ENCODE measurements around the gene ATP6V1C2. TPM values are rescaled to one million over a fixed set of nuclear protein-coding genes. Genes with fewer than 3 reads are reported as not detected.
"Not testable (repeated sequence)": the region's sequence is repeated elsewhere in the genome, so short reads cannot be mapped to it uniquely, and the experiment has no call there.

Gene ATP6V1C2
- polyA plus RNA-seq, 1 donor from 2014 or later: not detected

- no peaks in the 10 kb centered on the region for H3K79me2 ChIP-seq (replicated peaks; ENCODE audit: insufficient read depth, low read length)
- H3K27ac ChIP-seq (ENCODE audit: low read length): no peak overlapping the region
- no peaks in the 10 kb centered on the region for H3K36me3 ChIP-seq (ENCODE audit: insufficient read depth, low read length)
- H3K4me2 ChIP-seq (ENCODE audit: low read length): no peak overlapping the region
- no peaks in the 10 kb centered on the region for H3K27me3 ChIP-seq (ENCODE audit: insufficient read depth, low read depth, low read length)
- H3K9ac ChIP-seq (ENCODE audit: low read length): no peak overlapping the region
- TF ChIP-seq EP300 (conservative IDR thresholded peaks at IDR 0.05; ENCODE audit: poor library complexity, severe bottlenecking) (no peak), POLR2AphosphoS5 (IDR thresholded peaks at IDR 0.05) (no peak), REST (IDR thresholded peaks at IDR 0.05; ENCODE audit: borderline replicate concordance) (no peak), EZH2 (IDR thresholded peaks at IDR 0.05; ENCODE audit: borderline replicate concordance, insufficient read depth, low read length, poor library complexity, severe bottlenecking) (no peak), SMC3 (conservative IDR thresholded peaks at IDR 0.05; ENCODE audit: poor library complexity) (no peak), MXI1 (conservative IDR thresholded peaks at IDR 0.05; ENCODE audit: poor library complexity, severe bottlenecking) (no peak), TAF1 (IDR thresholded peaks at IDR 0.05; ENCODE audit: low read depth) (no peak)
- H2AFZ ChIP-seq (ENCODE audit: low read depth, low read length): no peak overlapping the region
- H3K9me2 ChIP-seq (ENCODE audit: insufficient read depth, low read length): no peaks in the 10 kb centered on the region
- H4K20me1 ChIP-seq (ENCODE audit: insufficient read depth): no peaks in the 10 kb centered on the region
- no peaks in the 10 kb centered on the region for H3K9me3 ChIP-seq (ENCODE audit: low read length)
- no peaks in the 10 kb centered on the region for H3F3A ChIP-seq (ENCODE audit: insufficient read depth, low read length, poor library complexity, severe bottlenecking)
- no peak overlapping the region for H3K4me3 ChIP-seq (ENCODE audit: low read length)
Measured at GRCh38 chr2:10779776-10780490, 58.5 kb downstream of the ATP6V1C2 start.

- Histone ChIP-seq H3F3A (ENCODE audit: insufficient read depth, low read length, poor library complexity, severe bottlenecking) (no peaks in the 10 kb centered on the region), H3K9me3 (ENCODE audit: low read length) (no peaks in the 10 kb centered on the region), H2AFZ (ENCODE audit: low read depth, low read length) (no peak overlapping the region), H3K36me3 (ENCODE audit: insufficient read depth, low read length) (no peaks in the 10 kb centered on the region), H4K20me1 (ENCODE audit: insufficient read depth) (no peaks in the 10 kb centered on the region), H3K27ac (ENCODE audit: low read length) (no peak overlapping the region), H3K9me2 (ENCODE audit: insufficient read depth, low read length) (no peaks in the 10 kb centered on the region), H3K79me2 (replicated peaks; ENCODE audit: insufficient read depth, low read length) (no peaks in the 10 kb centered on the region), H3K9ac (ENCODE audit: low read length) (no peak overlapping the region), H3K27me3 (ENCODE audit: insufficient read depth, low read depth, low read length) (no peaks in the 10 kb centered on the region), H3K4me3 (ENCODE audit: low read length) (no peak overlapping the region), H3K4me2 (ENCODE audit: low read length) (no peak overlapping the region)
- TF ChIP-seq EP300 (conservative IDR thresholded peaks at IDR 0.05; ENCODE audit: poor library complexity, severe bottlenecking): no peak
Measured at GRCh38 chr2:10780491-10780820, 59.0 kb downstream of the ATP6V1C2 start.

- not testable (repeated sequence) for H3K36me3 ChIP-seq (ENCODE audit: insufficient read depth, low read length); H4K20me1 ChIP-seq (ENCODE audit: insufficient read depth); H3K27me3 ChIP-seq (ENCODE audit: insufficient read depth, low read depth, low read length); H3K4me3 ChIP-seq (ENCODE audit: low read length); H3K9me2 ChIP-seq (ENCODE audit: insufficient read depth, low read length); H3K79me2 ChIP-seq (replicated peaks; ENCODE audit: insufficient read depth, low read length); H3K27ac ChIP-seq (ENCODE audit: low read length); H2AFZ ChIP-seq (ENCODE audit: low read depth, low read length); H3K9ac ChIP-seq (ENCODE audit: low read length); H3K9me3 ChIP-seq (ENCODE audit: low read length); H3K4me2 ChIP-seq (ENCODE audit: low read length); H3F3A ChIP-seq (ENCODE audit: insufficient read depth, low read length, poor library complexity, severe bottlenecking)
Measured at GRCh38 chr2:10780821-10781220, 59.4 kb downstream of the ATP6V1C2 start.

Measured in neural cell (in vitro differentiated cells).